Transverse colon (tissue), 4 donors: Measurements from ENCODE around the gene MTHFD1. TPM values are rescaled to one million over a fixed set of nuclear protein-coding genes. Genes with fewer than 3 reads are reported as not detected.

Experiments
- DNase-seq: peaks from one replicate; pipeline ENCODE4 v3.0.0-alpha.2; 2019
- H3K27ac ChIP-seq, 4 donors: fragments of 200-600 bp; sonication (generic); 2 replicates each; pipeline ENCODE4 v1.5.1; 2016 to 2018; ENCODE audit warnings: inconsistent platforms in 4 of 4
- H3K27me3 ChIP-seq: fragments of 200-600 bp; sonication (generic); 2 replicates; pipeline ENCODE4 v1.5.1; 2017; ENCODE audit warnings: inconsistent platforms
- H3K36me3 ChIP-seq, 4 donors: fragments of 200-600 bp; sonication (generic); 2 replicates each; pipeline ENCODE4 v1.5.1; 2017 to 2019; ENCODE audit warnings: inconsistent platforms in 4 of 4
- H3K4me1 ChIP-seq, 4 donors: fragments of 200-600 bp; sonication (generic); 2 replicates each; pipeline ENCODE4 v1.5.1; 2017 to 2020; ENCODE audit warnings: inconsistent platforms in 4 of 4
- H3K4me3 ChIP-seq, 4 donors: fragments of 200-600 bp; sonication (generic); 1 replicate in 1 of 4; 2 replicates in 3 of 4; pipeline versions ENCODE4 v1.5.1 to v1.6.1; 2017 to 2019; ENCODE audit warnings: inconsistent platforms in 4 of 4
- H3K9me3 ChIP-seq, 2 donors: fragments of 200-600 bp; sonication (generic); 2 replicates each; pipeline ENCODE4 v1.5.1; 2017 to 2019; ENCODE audit warnings: inconsistent platforms in 2 of 2
- EP300 ChIP-seq: sonication (generic); formaldehyde crosslinking; IDR thresholded peaks from one replicate; pipeline ENCODE4 v1.6.1; 2017; ENCODE audit warnings: antibody characterized with exemption, low read depth
- POLR2A ChIP-seq: fragments of 450-650 bp; IDR thresholded peaks from one replicate; pipeline ENCODE4 v1.6.1; 2016; ENCODE audit warnings: antibody characterized with exemption, mild to moderate bottlenecking, moderate library complexity
- POLR2AphosphoS5 ChIP-seq, 3 donors: sonication (generic); formaldehyde crosslinking; IDR thresholded peaks; one replicate each; pipeline ENCODE4 v1.6.1; 2016; ENCODE audit warnings: antibody characterized with exemption in 3 of 3
- WGBS, 2 donors: methylation state at CpG; one replicate each; pipeline ENCODE4 v1.1.5; 2018; ENCODE audit warnings: low coverage in 1 of 2; 5-methylcytosine and 5-hydroxymethylcytosine counted together
- in situ Hi-C, 4 donors: fragments of 200-750 bp; cut with MboI; loops; one replicate each; pipeline versions ENCODE4 v1.15.0 to v1.15.1; 2017; ENCODE audit warnings: low sequenced_read_pairs in 3 of 4, low pct_ligation_motif_present in 1 of 4, low pct_unique_long_range_greater_than_20kb in 1 of 4
- intact Hi-C: fragments of 100-400 bp; cut with DNase I; formaldehyde crosslinking; loops from one replicate; pipeline ENCODE4 v1.15.1; 2023; ENCODE audit warnings: low total_unique reads
- total RNA-seq, 4 donors: library from RNA; depleted of rRNA; stranded (reverse); fragments of >200 nt; gene quantifications; one replicate each; pipeline ENCODE4 v1.1.0, GENCODE V29; 2016
- TF ChIP-seq, protein P1 (sequence below), 5 experiments: fragments of 200-600 bp in 3 of 5; fragments of 450-650 bp in 2 of 5; sonication (generic) in 3 of 5; IDR thresholded peaks; 1 replicate in 2 of 5; 2 replicates in 3 of 5; pipeline ENCODE4 v1.5.1; 2016 to 2017; ENCODE audit warnings: antibody characterized with exemption in 5 of 5, inconsistent platforms in 3 of 5, mild to moderate bottlenecking in 2 of 5, moderate library complexity in 1 of 5

The MTHFD1 gene
- total RNA-seq, 4 donors from 2014 or later: 20.5 to 92.0 (median 37.7) TPM

- TF ChIP-seq, protein P1, sequence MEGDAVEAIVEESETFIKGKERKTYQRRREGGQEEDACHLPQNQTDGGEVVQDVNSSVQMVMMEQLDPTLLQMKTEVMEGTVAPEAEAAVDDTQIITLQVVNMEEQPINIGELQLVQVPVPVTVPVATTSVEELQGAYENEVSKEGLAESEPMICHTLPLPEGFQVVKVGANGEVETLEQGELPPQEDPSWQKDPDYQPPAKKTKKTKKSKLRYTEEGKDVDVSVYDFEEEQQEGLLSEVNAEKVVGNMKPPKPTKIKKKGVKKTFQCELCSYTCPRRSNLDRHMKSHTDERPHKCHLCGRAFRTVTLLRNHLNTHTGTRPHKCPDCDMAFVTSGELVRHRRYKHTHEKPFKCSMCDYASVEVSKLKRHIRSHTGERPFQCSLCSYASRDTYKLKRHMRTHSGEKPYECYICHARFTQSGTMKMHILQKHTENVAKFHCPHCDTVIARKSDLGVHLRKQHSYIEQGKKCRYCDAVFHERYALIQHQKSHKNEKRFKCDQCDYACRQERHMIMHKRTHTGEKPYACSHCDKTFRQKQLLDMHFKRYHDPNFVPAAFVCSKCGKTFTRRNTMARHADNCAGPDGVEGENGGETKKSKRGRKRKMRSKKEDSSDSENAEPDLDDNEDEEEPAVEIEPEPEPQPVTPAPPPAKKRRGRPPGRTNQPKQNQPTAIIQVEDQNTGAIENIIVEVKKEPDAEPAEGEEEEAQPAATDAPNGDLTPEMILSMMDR (IDR thresholded peaks at IDR 0.05): no peak
- no peak for TF ChIP-seq EP300
- TF ChIP-seq POLR2A: no peak
- no peak for TF ChIP-seq POLR2AphosphoS5 (IDR thresholded peaks at IDR 0.05)
- intact Hi-C loops: no loop called here
Measured at GRCh38 chr14:64409126-64409920, 21.2 kb downstream of the MTHFD1 start.

DNA sequence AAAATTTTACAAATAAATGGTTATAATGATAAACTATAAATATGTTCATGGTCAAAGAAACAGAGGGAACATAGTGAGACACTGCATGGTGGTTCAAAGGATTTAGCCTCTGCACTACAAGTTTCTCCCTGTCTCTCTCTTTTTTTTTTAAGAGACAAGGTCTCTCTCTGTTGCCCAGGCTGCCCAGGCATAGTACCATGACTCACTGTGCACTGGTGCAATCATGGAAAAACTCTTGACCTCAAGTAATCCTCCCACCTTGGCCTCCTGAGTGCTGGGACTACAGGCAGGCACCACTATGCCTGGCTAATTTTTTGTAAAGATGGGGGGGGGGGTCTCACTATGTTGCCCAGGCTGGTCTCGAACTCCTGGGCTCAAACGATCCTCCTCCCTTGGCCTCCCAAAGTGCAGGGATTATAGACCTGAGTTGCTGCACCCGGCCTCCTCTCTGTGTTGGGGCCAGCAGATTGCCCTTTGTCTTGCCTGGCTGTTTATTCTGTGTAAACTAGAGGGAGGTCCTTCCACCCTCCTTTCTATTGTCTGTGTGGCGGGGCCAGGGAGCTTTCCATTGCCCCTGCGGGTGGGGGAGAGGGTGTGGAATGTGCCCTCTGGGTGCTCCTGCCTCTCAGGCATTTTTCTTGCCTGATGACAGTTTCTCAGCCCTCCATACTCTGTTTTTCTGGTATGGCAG is 22.1 kb downstream of the MTHFD1 start:
- H3K27ac ChIP-seq: no peak overlapping the region
- H3K9me3 ChIP-seq: no peaks in the 10 kb centered on the region
- H3K4me3 ChIP-seq: no peak overlapping the region
- in situ Hi-C loops (no loop called here), intact Hi-C loops (no loop called here)
- no peak for TF ChIP-seq EP300
- TF ChIP-seq POLR2A: no peak
- no peak for TF ChIP-seq POLR2AphosphoS5 (IDR thresholded peaks at IDR 0.05)
- TF ChIP-seq, protein P1 (IDR thresholded peaks at IDR 0.05): no peak
- DNase-seq: no peak
- 61% methylated on average over 5 of the region's 5 CpGs; no CpG with 5 or more reads in 1 of the 2 donors for WGBS, 2 donors
- peaks cover 0 to 8% (median 0%) of the 10 kb centered on the region in 4 donors for H3K36me3 ChIP-seq
- no peaks in the 10 kb centered on the region for H3K27me3 ChIP-seq
- no peaks in the 10 kb centered on the region for H3K4me1 ChIP-seq

More at GRCh38 chr14:64409126-64409920, 21.2 kb downstream of the MTHFD1 start:
- DNase-seq: no peak
- 89% methylated on average over 5 to 7 of the region's 7 CpGs for WGBS, 2 donors
- H3K9me3 ChIP-seq: no peaks in the 10 kb centered on the region
- no peaks in the 10 kb centered on the region for H3K27me3 ChIP-seq
- peaks cover 0 to 8% (median 0%) of the 10 kb centered on the region in 4 donors for H3K36me3 ChIP-seq
- H3K27ac ChIP-seq: no peak overlapping the region
- in situ Hi-C loops: no loop called here
- H3K4me1 ChIP-seq: no peaks in the 10 kb centered on the region
- no peak overlapping the region for H3K4me3 ChIP-seq

- TF ChIP-seq, protein P1 (IDR thresholded peaks at IDR 0.05): no peak
- TF ChIP-seq POLR2AphosphoS5 (IDR thresholded peaks at IDR 0.05): no peak
- no peak for TF ChIP-seq EP300
- TF ChIP-seq POLR2A: no peak
- Histone ChIP-seq H3K4me3 (no peak overlapping the region), H3K27me3 (no peaks in the 10 kb centered on the region), H3K36me3 (peaks cover 0 to 16% (median 3%) of the 10 kb centered on the region in 4 donors), H3K9me3 (no peaks in the 10 kb centered on the region), H3K4me1 (no peaks in the 10 kb centered on the region), H3K27ac (no peak overlapping the region)
- in situ Hi-C loops (no loop called here), intact Hi-C loops (no loop called here)
- no peak for DNase-seq
- 80 to 97% methylated on average over 1 to 4 of the region's 4 CpGs for WGBS, 2 donors
Measured at GRCh38 chr14:64411001-64411400, 22.8 kb downstream of the MTHFD1 start.

DNA sequence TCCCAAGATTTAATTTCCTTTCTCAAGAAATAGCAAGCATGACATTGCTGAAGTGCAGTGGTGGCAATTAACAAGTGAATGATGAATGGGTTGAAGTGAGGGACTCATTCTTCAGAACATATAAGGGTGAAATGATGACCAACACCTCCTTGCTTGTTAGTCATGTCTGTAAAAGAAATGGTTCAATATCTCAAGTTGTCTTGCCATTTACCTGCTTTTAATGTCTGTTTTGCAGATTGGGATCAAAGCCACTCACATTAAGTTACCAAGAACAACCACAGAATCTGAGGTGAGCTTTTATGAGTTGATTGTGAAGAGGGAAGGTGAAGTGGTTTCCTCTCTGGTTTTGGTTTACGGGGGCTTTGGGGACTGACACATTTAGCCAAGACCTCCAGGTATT is 24.1 kb downstream of the MTHFD1 start:
- Histone ChIP-seq H3K4me3 (no peak overlapping the region), H3K9me3 (no peaks in the 10 kb centered on the region), H3K27ac (no peak overlapping the region), H3K27me3 (no peaks in the 10 kb centered on the region), H3K36me3 (peaks cover 0 to 17% (median 5%) of the 10 kb centered on the region in 4 donors), H3K4me1 (no peaks in the 10 kb centered on the region)
- TF ChIP-seq, protein P1 (IDR thresholded peaks at IDR 0.05): no peak
- TF ChIP-seq EP300 (no peak), POLR2A (no peak), POLR2AphosphoS5 (IDR thresholded peaks at IDR 0.05) (no peak)
- WGBS, 2 donors: 91% methylated on average over 1 of the region's 1 CpG; no CpG with 5 or more reads in 1 of the 2 donors
- in situ Hi-C loops: no loop called here
- no peak for DNase-seq
- intact Hi-C loops: no loop called here
